GM13977 (cell line): ENCODE data around the gene ARPC1A.

Experiments used
- DNase-seq: peaks from one replicate; pipeline ENCODE4 v3.0.0; 2012; ENCODE audit warnings: low spot score
- in situ Hi-C: fragments of 300-500 bp; cut with MboI; formaldehyde crosslinking; loops from one replicate; pipeline ENCODE4 v1.12.0; 2022; ENCODE audit warnings: low sequenced_read_pairs, low pct_unique_long_range_greater_than_20kb, mixed read lengths, inconsistent platforms; ENCODE audit not compliant: unreplicated experiment
- TF ChIP-seq, protein P1 (sequence below): IDR thresholded peaks from 2 replicates; pipeline ENCODE4 v1.5.1; 2012; ENCODE audit warnings: mild to moderate bottlenecking, control low read depth; ENCODE audit not compliant: insufficient read depth; ENCODE audit errors: extremely low read depth, missing control alignments

The ARPC1A gene

GRCh38 chr7:99369767-99370391 lies 44.2 kb downstream of the ARPC1A start:
- in situ Hi-C loops, result no loop called here
- DNase-seq, result no peak
- TF ChIP-seq, protein P1, sequence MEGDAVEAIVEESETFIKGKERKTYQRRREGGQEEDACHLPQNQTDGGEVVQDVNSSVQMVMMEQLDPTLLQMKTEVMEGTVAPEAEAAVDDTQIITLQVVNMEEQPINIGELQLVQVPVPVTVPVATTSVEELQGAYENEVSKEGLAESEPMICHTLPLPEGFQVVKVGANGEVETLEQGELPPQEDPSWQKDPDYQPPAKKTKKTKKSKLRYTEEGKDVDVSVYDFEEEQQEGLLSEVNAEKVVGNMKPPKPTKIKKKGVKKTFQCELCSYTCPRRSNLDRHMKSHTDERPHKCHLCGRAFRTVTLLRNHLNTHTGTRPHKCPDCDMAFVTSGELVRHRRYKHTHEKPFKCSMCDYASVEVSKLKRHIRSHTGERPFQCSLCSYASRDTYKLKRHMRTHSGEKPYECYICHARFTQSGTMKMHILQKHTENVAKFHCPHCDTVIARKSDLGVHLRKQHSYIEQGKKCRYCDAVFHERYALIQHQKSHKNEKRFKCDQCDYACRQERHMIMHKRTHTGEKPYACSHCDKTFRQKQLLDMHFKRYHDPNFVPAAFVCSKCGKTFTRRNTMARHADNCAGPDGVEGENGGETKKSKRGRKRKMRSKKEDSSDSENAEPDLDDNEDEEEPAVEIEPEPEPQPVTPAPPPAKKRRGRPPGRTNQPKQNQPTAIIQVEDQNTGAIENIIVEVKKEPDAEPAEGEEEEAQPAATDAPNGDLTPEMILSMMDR, result no peak

DNA sequence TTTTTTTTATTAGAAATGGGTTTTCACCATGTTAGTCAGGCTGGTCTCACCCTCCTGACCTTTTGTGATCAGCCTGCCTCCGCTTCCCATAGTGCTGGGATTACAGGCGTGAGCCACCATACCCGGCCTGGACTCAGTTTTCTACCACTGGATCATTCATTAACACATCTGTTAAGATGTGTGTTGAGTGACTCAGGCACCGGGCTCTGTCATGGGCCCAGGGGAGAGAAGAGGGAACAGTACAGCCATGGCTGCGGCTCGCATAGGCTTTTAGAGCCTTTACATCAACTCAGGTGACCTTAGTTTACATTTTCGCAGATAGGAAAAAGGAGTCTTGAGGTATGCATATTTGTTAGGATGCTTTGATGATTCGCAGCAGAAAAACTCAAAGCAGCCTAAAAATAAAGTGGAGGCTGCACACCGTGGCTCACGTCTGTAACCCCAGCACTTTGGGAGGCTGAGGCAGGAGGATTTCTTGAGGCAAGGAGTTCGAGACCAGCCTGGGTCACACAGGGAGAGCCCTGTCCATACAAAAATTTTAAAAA lies 45.8 kb downstream of the ARPC1A start:
- TF ChIP-seq, protein P1, result no peak
- DNase-seq, result no peak
- in situ Hi-C loops, result no loop called here

DNA sequence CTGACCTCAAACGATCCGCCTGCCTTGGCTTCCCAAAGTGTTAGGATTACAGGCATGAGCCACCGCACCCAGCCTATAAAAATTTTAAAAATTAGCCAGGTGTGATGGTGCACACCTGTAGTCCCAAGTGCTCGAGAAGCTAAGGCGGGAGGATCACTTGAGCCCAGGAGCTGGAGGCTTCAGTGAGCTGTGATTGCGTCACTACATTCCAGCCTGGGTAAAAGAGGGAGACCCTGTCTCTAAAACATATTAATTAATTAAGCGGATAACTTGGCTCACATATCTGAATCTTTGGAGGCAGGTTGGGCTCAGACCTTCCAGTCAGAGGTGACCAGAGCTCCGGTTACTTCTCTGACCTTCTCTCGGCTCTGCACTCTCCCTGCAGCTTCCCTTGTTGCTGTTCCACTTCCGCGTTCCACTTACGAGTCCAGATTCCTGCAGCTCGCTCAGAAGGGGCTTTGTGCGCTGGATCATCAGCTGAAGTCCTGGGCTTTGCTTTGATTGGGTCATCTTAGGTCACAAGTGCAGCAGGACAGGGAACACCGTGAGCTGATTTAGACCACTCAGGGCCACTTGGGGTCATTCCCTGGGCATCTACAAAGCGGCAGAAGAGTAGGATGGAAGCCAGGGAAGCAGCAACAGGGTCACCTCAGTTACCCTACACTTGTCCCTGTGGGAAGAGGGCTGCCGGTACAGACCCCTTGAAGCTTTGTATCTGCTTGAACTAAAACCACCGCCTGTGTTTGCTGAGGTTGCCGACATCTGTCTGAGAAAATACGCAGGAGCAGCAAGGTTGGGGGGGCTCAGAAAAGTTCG lies 46.8 kb downstream of the ARPC1A start:
- DNase-seq, result no peak
- TF ChIP-seq, protein P1, result no peak
- in situ Hi-C loops, result no loop called here

DNA sequence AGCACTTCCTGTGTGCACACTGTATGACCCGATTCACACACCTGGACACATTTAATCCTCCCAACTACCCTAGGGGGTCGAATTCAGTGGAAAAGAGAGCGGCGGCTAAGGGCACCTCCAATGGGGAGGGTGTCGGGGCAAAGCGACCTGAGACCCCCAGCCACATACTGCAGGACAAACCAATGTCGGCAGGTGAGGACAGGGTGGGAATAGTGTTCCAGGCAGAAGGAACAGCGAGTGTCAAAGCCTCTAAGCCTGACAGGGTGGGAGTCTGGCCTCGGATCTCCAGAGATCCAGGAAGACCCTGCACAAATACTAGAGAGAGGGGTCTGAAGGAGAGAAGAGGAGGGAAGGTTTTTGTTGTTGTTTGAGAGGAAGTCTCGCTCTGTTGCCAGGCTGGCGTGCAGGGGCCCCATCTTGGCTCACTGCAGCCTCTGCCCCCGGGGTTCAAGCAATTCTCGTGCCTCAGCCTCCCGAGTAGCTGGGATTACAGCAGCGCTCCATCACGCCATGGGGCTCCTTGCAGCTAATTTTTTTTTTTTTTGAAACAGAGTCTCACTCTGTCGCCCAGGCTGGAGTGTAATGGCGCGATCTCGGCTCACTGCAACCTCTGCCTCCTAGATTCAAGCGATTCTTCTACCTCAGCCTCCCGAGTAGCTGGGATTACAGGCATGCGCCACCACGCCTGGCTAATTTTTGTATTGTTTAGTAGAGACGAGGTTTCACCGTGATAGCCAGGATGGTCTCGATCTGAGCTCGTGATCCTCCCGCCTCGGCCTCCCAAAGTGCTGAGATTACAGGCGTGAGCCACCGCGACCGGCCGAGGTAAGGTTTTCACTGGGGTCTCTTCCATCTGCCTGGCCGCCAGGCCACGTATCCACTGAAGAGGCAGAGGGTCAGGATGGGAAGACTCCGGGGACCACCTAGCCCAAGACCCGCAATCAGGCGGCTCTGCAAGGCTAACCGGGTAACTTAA lies 47.7 kb downstream of the ARPC1A start:
- TF ChIP-seq, protein P1, result no peak
- no peak for DNase-seq
- in situ Hi-C loops, result no loop called here

- in situ Hi-C loops, result no loop called here
- peak; percentile 99 for DNase-seq
These were observed 48.7 kb downstream of the ARPC1A start, which contains the start of gene ARPC1B for GRCh38 chr7:99374111-99375064. Gene ARPC1B (plus strand): TSS chr7:99374730. CDS start chr7:99385715, 10,985 bp downstream.

More at GRCh38 chr7:99374111-99375064, 48.7 kb downstream of the ARPC1A start, which contains the start of gene ARPC1B:
- TF ChIP-seq, protein P1, result no peak
